Measurements from ENCODE around the gene RHBDF1.

- TF ChIP-seq MYC (IDR thresholded peaks at IDR 0.05; ENCODE audit: insufficient read depth, insufficient read length, insufficient replicate concordance, low read length, severe bottlenecking) (no peak), PAX5 (IDR thresholded peaks at IDR 0.05; ENCODE audit: borderline replicate concordance, low read depth, low read length) (no peak), ZZZ3 (IDR thresholded peaks at IDR 0.05; ENCODE audit: control insufficient read depth, insufficient read length, low read depth) (no peak), CTCF (IDR thresholded peaks at IDR 0.05 in 2 of 3, conservative IDR thresholded peaks at IDR 0.05 in 1 of 3; ENCODE audit: control insufficient read depth in 2 of 3, extremely low read depth in 1 of 3, insufficient read depth in 1 of 3, low read depth in 3 of 3, low read length in 3 of 3) (no peak), YBX1 (IDR thresholded peaks at IDR 0.05) (no peak), USF2 (IDR thresholded peaks at IDR 0.05; ENCODE audit: borderline replicate concordance, low read depth, low read length) (no peak), SUZ12 (IDR thresholded peaks at IDR 0.05; ENCODE audit: unreplicated experiment) (no peak), POLR2A (IDR thresholded peaks at IDR 0.05; ENCODE audit: low read depth, low read length) (no peak), POLR2AphosphoS2 (IDR thresholded peaks at IDR 0.05; ENCODE audit: low read depth, low read length) (no peak)
These were observed 43.6 kb upstream of the RHBDF1 start for GRCh38 chr16:116015-116414.
